KMS-11 (cell line): Measurements from ENCODE around the gene AP1S3.

Experiments used
- H2AFZ ChIP-seq: fragments of 200-600 bp; sonication (generic); 2 replicates; pipeline ENCODE4 v1.6.1; 2016; ENCODE audit warnings: antibody characterized with exemption, mixed run types, low read depth
- H3K27ac ChIP-seq: fragments of 200-600 bp; sonication (generic); 2 replicates; pipeline ENCODE4 v1.6.1; 2016; ENCODE audit warnings: mild to moderate bottlenecking, mixed run types
- H3K27me3 ChIP-seq: fragments of 200-600 bp; sonication (generic); 2 replicates; pipeline ENCODE4 v1.6.1; 2017; ENCODE audit warnings: mild to moderate bottlenecking, low read depth, mixed run types, moderate library complexity; ENCODE audit not compliant: insufficient read depth
- H3K36me3 ChIP-seq: fragments of 200-600 bp; sonication (generic); 2 replicates; pipeline ENCODE4 v1.6.1; 2017; ENCODE audit warnings: mild to moderate bottlenecking, mixed run types; ENCODE audit not compliant: insufficient read depth
- H3K4me1 ChIP-seq: fragments of 200-600 bp; sonication (generic); 2 replicates; pipeline ENCODE4 v1.6.1; 2016; ENCODE audit warnings: mild to moderate bottlenecking, low read depth, mixed run types; ENCODE audit not compliant: poor library complexity, severe bottlenecking
- H3K4me2 ChIP-seq: fragments of 200-600 bp; sonication (generic); 2 replicates; pipeline ENCODE4 v1.7.0; 2016; ENCODE audit warnings: mild to moderate bottlenecking, mixed run types
- H3K4me3 ChIP-seq: fragments of 200-600 bp; sonication (generic); IDR thresholded peaks from 2 replicates; pipeline ENCODE4 v1.6.1; 2017; ENCODE audit warnings: low read depth, low read length, mixed read lengths; ENCODE audit not compliant: insufficient read depth
- H3K79me2 ChIP-seq: fragments of 200-600 bp; sonication (generic); 2 replicates; pipeline ENCODE4 v1.6.1; 2016; ENCODE audit warnings: low read depth, mixed run types; ENCODE audit not compliant: insufficient read depth
- H3K9ac ChIP-seq: fragments of 200-600 bp; sonication (generic); 2 replicates; pipeline ENCODE4 v1.6.1; 2016; ENCODE audit warnings: mild to moderate bottlenecking, mixed run types
- H4K20me1 ChIP-seq: fragments of 200-600 bp; sonication (generic); 2 replicates; pipeline ENCODE4 v1.6.1; 2016; ENCODE audit warnings: mild to moderate bottlenecking, mixed run types; ENCODE audit not compliant: insufficient read depth
- TF ChIP-seq, protein P1 (sequence below): fragments of 200-600 bp; sonication (generic); conservative IDR thresholded peaks from 2 replicates; pipeline ENCODE4 v1.6.1; 2017; ENCODE audit warnings: low read depth, mild to moderate bottlenecking, antibody characterized with exemption, low read length, moderate library complexity, mixed read lengths

The AP1S3 gene

GRCh38 chr2:223811757-223812156 lies 25.6 kb downstream of the AP1S3 start:
- TF ChIP-seq, protein P1, sequence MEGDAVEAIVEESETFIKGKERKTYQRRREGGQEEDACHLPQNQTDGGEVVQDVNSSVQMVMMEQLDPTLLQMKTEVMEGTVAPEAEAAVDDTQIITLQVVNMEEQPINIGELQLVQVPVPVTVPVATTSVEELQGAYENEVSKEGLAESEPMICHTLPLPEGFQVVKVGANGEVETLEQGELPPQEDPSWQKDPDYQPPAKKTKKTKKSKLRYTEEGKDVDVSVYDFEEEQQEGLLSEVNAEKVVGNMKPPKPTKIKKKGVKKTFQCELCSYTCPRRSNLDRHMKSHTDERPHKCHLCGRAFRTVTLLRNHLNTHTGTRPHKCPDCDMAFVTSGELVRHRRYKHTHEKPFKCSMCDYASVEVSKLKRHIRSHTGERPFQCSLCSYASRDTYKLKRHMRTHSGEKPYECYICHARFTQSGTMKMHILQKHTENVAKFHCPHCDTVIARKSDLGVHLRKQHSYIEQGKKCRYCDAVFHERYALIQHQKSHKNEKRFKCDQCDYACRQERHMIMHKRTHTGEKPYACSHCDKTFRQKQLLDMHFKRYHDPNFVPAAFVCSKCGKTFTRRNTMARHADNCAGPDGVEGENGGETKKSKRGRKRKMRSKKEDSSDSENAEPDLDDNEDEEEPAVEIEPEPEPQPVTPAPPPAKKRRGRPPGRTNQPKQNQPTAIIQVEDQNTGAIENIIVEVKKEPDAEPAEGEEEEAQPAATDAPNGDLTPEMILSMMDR, result no peak
- H3K4me1 ChIP-seq, result no peaks in the 10 kb centered on the region
- no peaks in the 10 kb centered on the region for H3K36me3 ChIP-seq
- H2AFZ ChIP-seq, result no peak overlapping the region
- no peak overlapping the region for H3K27ac ChIP-seq
- no peaks in the 10 kb centered on the region for H3K27me3 ChIP-seq
- H3K79me2 ChIP-seq, result no peaks in the 10 kb centered on the region
- no peaks in the 10 kb centered on the region for H4K20me1 ChIP-seq
- no peak overlapping the region for H3K4me2 ChIP-seq
- no peak overlapping the region for H3K9ac ChIP-seq
- H3K4me3 ChIP-seq, result no peak overlapping the region

GRCh38 chr2:223805008-223805407 lies 32.4 kb downstream of the AP1S3 start:
- Histone ChIP-seq H3K4me1 (peaks cover 12% of the 10 kb centered on the region), H4K20me1 (no peaks in the 10 kb centered on the region), H2AFZ (no peak overlapping the region), H3K4me3 (no peak overlapping the region), H3K4me2 (no peak overlapping the region), H3K27me3 (no peaks in the 10 kb centered on the region), H3K9ac (no peak overlapping the region), H3K36me3 (no peaks in the 10 kb centered on the region), H3K79me2 (no peaks in the 10 kb centered on the region), H3K27ac (no peak overlapping the region)
- TF ChIP-seq, protein P1, result no peak

DNA sequence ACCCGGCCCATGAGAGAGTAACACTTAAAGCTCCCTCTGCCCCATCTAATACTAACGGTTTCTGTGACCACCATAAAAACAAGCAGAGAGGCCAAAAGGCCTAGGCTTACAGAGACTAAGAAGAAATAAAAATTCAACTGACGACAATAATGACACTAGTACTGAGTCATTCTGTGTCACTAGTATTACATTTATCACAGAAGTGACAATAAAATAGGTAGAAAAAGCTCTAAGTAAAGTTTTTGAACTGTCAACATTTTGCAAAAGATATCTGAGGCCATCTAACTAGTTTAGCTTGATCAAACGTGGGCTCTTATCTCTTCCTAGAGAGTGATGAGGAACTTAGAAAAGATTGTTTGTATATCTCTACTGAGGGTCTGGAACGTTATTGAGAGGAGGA lies 35.6 kb downstream of the AP1S3 start:
- Histone ChIP-seq H2AFZ (no peak overlapping the region), H3K36me3 (no peaks in the 10 kb centered on the region), H3K79me2 (no peaks in the 10 kb centered on the region), H3K4me1 (peaks cover 12% of the 10 kb centered on the region), H4K20me1 (no peaks in the 10 kb centered on the region), H3K4me2 (no peak overlapping the region), H3K27ac (no peak overlapping the region), H3K9ac (no peak overlapping the region), H3K4me3 (no peak overlapping the region), H3K27me3 (no peaks in the 10 kb centered on the region)
- TF ChIP-seq, protein P1, result no peak

DNA sequence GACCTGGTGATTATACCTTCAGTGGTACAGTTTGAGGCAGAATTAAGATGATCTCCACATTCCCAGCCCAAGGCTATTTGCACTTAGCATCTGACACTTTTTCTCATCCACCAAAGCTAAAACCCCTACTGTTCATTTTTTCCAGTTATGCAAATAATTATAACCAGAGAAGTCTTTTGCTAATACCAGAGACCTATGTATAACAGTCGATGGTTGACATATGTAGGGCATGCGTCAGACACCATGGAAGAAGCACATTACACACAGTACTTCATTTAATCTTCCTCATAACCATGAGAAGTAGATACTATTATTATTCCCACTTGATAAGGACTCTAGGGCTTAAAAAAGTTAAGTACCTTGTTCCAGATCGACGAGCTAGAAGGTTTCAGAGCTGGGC lies 36.5 kb downstream of the AP1S3 start:
- peaks cover 6% of the 10 kb centered on the region for H3K4me1 ChIP-seq
- H3K79me2 ChIP-seq, result no peaks in the 10 kb centered on the region
- no peaks in the 10 kb centered on the region for H4K20me1 ChIP-seq
- no peak overlapping the region for H3K4me2 ChIP-seq
- H3K27me3 ChIP-seq, result no peaks in the 10 kb centered on the region
- no peak overlapping the region for H3K4me3 ChIP-seq
- H3K27ac ChIP-seq, result no peak overlapping the region
- no peak overlapping the region for H2AFZ ChIP-seq
- H3K36me3 ChIP-seq, result no peaks in the 10 kb centered on the region
- no peak overlapping the region for H3K9ac ChIP-seq
- TF ChIP-seq, protein P1, result no peak
